ENCODE measurements around the gene RNU6-1. TPM values are rescaled to one million over a fixed set of nuclear protein-coding genes. Genes with fewer than 3 reads are reported as not detected.

The RNU6-1 gene
- total RNA-seq, 1 experiment from 2014 or later = not detected

GRCh38 chr15:67807141-67807540 lies 32.7 kb downstream of the RNU6-1 start:
- intact Hi-C loops (cut with micrococcal nuclease; ENCODE audit: unreplicated experiment) (no loop called here), in situ Hi-C loops (cut with HindIII; ENCODE audit: low pct_unique_long_range_greater_than_20kb, low sequenced_read_pairs) (no loop called here)
- H3K4me1 ChIP-seq (ENCODE audit: control insufficient read depth, insufficient read depth, low read length) = no peaks in the 10 kb centered on the region
- TF ChIP-seq POLR2AphosphoS5 (IDR thresholded peaks at IDR 0.05; ENCODE audit: low read depth, low read length) = no peak
- TF ChIP-seq REST (IDR thresholded peaks at IDR 0.05; ENCODE audit: insufficient read depth in 1 of 2, low read depth in 2 of 2, low read length in 1 of 2) = no peak
- no peak for TF ChIP-seq SIN3A (IDR thresholded peaks at IDR 0.05; ENCODE audit: borderline replicate concordance, insufficient read depth, low read depth, low read length)
- TF ChIP-seq CTCF (IDR thresholded peaks at IDR 0.05) = no peak
- no peak for TF ChIP-seq TCF7L2 (IDR thresholded peaks at IDR 0.05; ENCODE audit: low read depth, low read length)
- H3K9me3 ChIP-seq (ENCODE audit: control insufficient read depth, insufficient read depth, low read depth, low read length) = no peaks in the 10 kb centered on the region
- no peak overlapping the region for H3K27ac ChIP-seq (ENCODE audit: low read length)
- ChIA-PET POLR2A (interaction anchor here (0.5 kb wide), 1 partner anchor 25 kb away, joined by 3 read pairs; no protein-coding TSS in a partner anchor), CTCF (no interaction called here)
- H3K36me3 ChIP-seq (ENCODE audit: control insufficient read depth, insufficient read depth, low read length) = no peaks in the 10 kb centered on the region
- DNase-seq (ENCODE audit: low read depth, low spot score) (no peak), ATAC-seq (no peak)
- H3K4me3 ChIP-seq (ENCODE audit: low read depth in 2 of 2, low read length in 2 of 2) = no peak overlapping the region
- no peaks in the 10 kb centered on the region for H3K27me3 ChIP-seq (ENCODE audit: control insufficient read depth, insufficient read depth, low read length)
- BruUV-seq (replicated peaks) = no TSS peak

GRCh38 chr15:67806536-67806935 lies 33.3 kb downstream of the RNU6-1 start:
- ChIA-PET CTCF (no interaction called here), POLR2A (interaction anchor here (0.6 kb wide), 1 partner anchor 59 kb away, joined by 3 read pairs; no protein-coding TSS in a partner anchor)
- in situ Hi-C loops (cut with HindIII; ENCODE audit: low pct_unique_long_range_greater_than_20kb, low sequenced_read_pairs) (no loop called here), intact Hi-C loops (cut with micrococcal nuclease; ENCODE audit: unreplicated experiment) (no loop called here)
- ATAC-seq (no peak), DNase-seq (ENCODE audit: low read depth, low spot score) (no peak)
- H3K4me3 ChIP-seq (ENCODE audit: low read depth in 2 of 2, low read length in 2 of 2) = no peak overlapping the region
- H3K36me3 ChIP-seq (ENCODE audit: control insufficient read depth, insufficient read depth, low read length) = no peaks in the 10 kb centered on the region
- H3K4me1 ChIP-seq (ENCODE audit: control insufficient read depth, insufficient read depth, low read length) = no peaks in the 10 kb centered on the region
- BruUV-seq (replicated peaks) = no TSS peak
- H3K27ac ChIP-seq (ENCODE audit: low read length) = no peak overlapping the region
- TF ChIP-seq POLR2AphosphoS5 (IDR thresholded peaks at IDR 0.05; ENCODE audit: low read depth, low read length) (no peak), SIN3A (IDR thresholded peaks at IDR 0.05; ENCODE audit: borderline replicate concordance, insufficient read depth, low read depth, low read length) (no peak), REST (IDR thresholded peaks at IDR 0.05; ENCODE audit: insufficient read depth in 1 of 2, low read depth in 2 of 2, low read length in 1 of 2) (no peak), CTCF (IDR thresholded peaks at IDR 0.05) (no peak), TCF7L2 (IDR thresholded peaks at IDR 0.05; ENCODE audit: low read depth, low read length) (no peak)
- H3K27me3 ChIP-seq (ENCODE audit: control insufficient read depth, insufficient read depth, low read length) = no peaks in the 10 kb centered on the region
- H3K9me3 ChIP-seq (ENCODE audit: control insufficient read depth, insufficient read depth, low read depth, low read length) = no peaks in the 10 kb centered on the region
